H9 (cell line): ENCODE measurements around the gene TGM5. TPM values are rescaled to one million over a fixed set of nuclear protein-coding genes. Genes with fewer than 3 reads are reported as not detected.

Experiments
- DNase-seq: peaks from one replicate; pipeline ENCODE4 v3.0.0-alpha.2; 2017
- H2AFZ ChIP-seq: one replicate; pipeline ENCODE4 v1.6.1; 2013; ENCODE audit warnings: mild to moderate bottlenecking, low read length, control low read depth, moderate library complexity
- H2AK5ac ChIP-seq: 2 replicates; pipeline ENCODE4 v1.6.1; 2013; ENCODE audit warnings: low read length, control low read depth, mixed read lengths; ENCODE audit not compliant: insufficient read length
- H2BK120ac ChIP-seq: one replicate; pipeline ENCODE4 v1.6.1; 2013; ENCODE audit warnings: low read depth, mild to moderate bottlenecking, low read length, control low read depth, inconsistent platforms; ENCODE audit not compliant: poor library complexity, severe bottlenecking
- H2BK12ac ChIP-seq: 2 replicates; pipeline ENCODE4 v1.6.1; 2013; ENCODE audit warnings: low read length, control low read depth, mixed read lengths, low read depth; ENCODE audit not compliant: insufficient read length
- H2BK15ac ChIP-seq: 2 replicates; pipeline ENCODE4 v1.6.1; 2013; ENCODE audit warnings: low read depth, low read length, control low read depth
- H2BK20ac ChIP-seq: one replicate; pipeline ENCODE4 v1.6.1; 2013; ENCODE audit warnings: low read depth, mild to moderate bottlenecking, low read length, control low read depth, inconsistent platforms; ENCODE audit not compliant: poor library complexity, severe bottlenecking
- H2BK5ac ChIP-seq: 2 replicates; pipeline ENCODE4 v1.6.1; 2013; ENCODE audit warnings: low read length, control low read depth, mixed read lengths; ENCODE audit not compliant: insufficient read length
- H3K14ac ChIP-seq: 2 replicates; pipeline ENCODE4 v1.6.1; 2013; ENCODE audit warnings: low read length, control low read depth; ENCODE audit not compliant: insufficient read depth
- H3K18ac ChIP-seq: 2 replicates; pipeline ENCODE4 v1.6.1; 2013; ENCODE audit warnings: low read depth, mild to moderate bottlenecking, mixed read lengths, low read length, control low read depth; ENCODE audit not compliant: insufficient read length
- H3K23ac ChIP-seq: 2 replicates; pipeline ENCODE4 v1.6.1; 2013; ENCODE audit warnings: low read length, control low read depth, mixed read lengths, low read depth; ENCODE audit not compliant: insufficient read length
- H3K23me2 ChIP-seq: 2 replicates; pipeline ENCODE4 v1.6.1; 2013; ENCODE audit warnings: low read depth, mild to moderate bottlenecking, mixed read lengths, low read length, control low read depth; ENCODE audit not compliant: insufficient read length, poor library complexity, severe bottlenecking
- H3K27ac ChIP-seq: 2 replicates; pipeline ENCODE4 v1.5.1; 2013; ENCODE audit warnings: low read length, control low read depth, mixed read lengths, low read depth; ENCODE audit not compliant: insufficient read length
- H3K27me3 ChIP-seq: 2 replicates; pipeline ENCODE4 v1.6.1; 2013; ENCODE audit warnings: low read length, control low read depth, inconsistent platforms; ENCODE audit not compliant: insufficient read depth
- H3K4ac ChIP-seq: 2 replicates; pipeline ENCODE4 v1.6.1; 2013; ENCODE audit warnings: low read depth, mild to moderate bottlenecking, control low read depth, inconsistent platforms, low read length, moderate library complexity
- H3K4me1 ChIP-seq: 2 replicates; pipeline ENCODE4 v1.6.1; 2013; ENCODE audit warnings: low read length, control low read depth, inconsistent platforms; ENCODE audit not compliant: insufficient read depth
- H3K4me2 ChIP-seq: 2 replicates; pipeline ENCODE4 v1.6.1; 2013; ENCODE audit warnings: low read length, control low read depth, mixed read lengths; ENCODE audit not compliant: insufficient read length, insufficient read depth
- H3K56ac ChIP-seq: 2 replicates; pipeline ENCODE4 v1.6.1; 2013; ENCODE audit warnings: low read depth, mild to moderate bottlenecking, mixed read lengths, low read length, control low read depth; ENCODE audit not compliant: insufficient read length
- H3K79me1 ChIP-seq: 2 replicates; pipeline ENCODE4 v1.6.1; 2013; ENCODE audit warnings: low read depth, mild to moderate bottlenecking, moderate library complexity, low read length, control low read depth, inconsistent platforms; ENCODE audit not compliant: insufficient read depth, poor library complexity, severe bottlenecking
- H3K79me2 ChIP-seq: 2 replicates; pipeline ENCODE4 v1.6.1; 2013; ENCODE audit warnings: low read length, control low read depth, inconsistent platforms; ENCODE audit not compliant: insufficient read depth
- H3K9ac ChIP-seq: 2 replicates; pipeline ENCODE4 v1.6.1; 2013; ENCODE audit warnings: low read length, control low read depth, mixed read lengths; ENCODE audit not compliant: insufficient read length; ENCODE audit errors: extremely low read depth
- H3K9me3 ChIP-seq: one replicate; pipeline ENCODE4 v1.6.1; 2013; ENCODE audit warnings: low read depth, low read length, inconsistent platforms; ENCODE audit not compliant: control insufficient read depth
- H3T11ph ChIP-seq: one replicate; pipeline ENCODE4 v1.6.1; 2013; ENCODE audit warnings: mild to moderate bottlenecking, low read length, control low read depth, inconsistent platforms
- H4K20me1 ChIP-seq: one replicate; pipeline ENCODE4 v1.6.1; 2013; ENCODE audit not compliant: control insufficient read depth, insufficient read length, insufficient read depth
- H4K5ac ChIP-seq: 2 replicates; pipeline ENCODE4 v1.6.1; 2013; ENCODE audit warnings: low read depth, mild to moderate bottlenecking, mixed read lengths, low read length, control low read depth; ENCODE audit not compliant: insufficient read length
- H4K8ac ChIP-seq: replicated peaks from 2 replicates; pipeline ENCODE4 v1.6.1; 2013; ENCODE audit warnings: low read length, control low read depth, mixed read lengths, low read depth; ENCODE audit not compliant: insufficient read length
- H4K91ac ChIP-seq: 2 replicates; pipeline ENCODE4 v1.6.1; 2013; ENCODE audit warnings: low read depth, mild to moderate bottlenecking, moderate library complexity, mixed read lengths, low read length, control low read depth; ENCODE audit not compliant: insufficient read length
- H3K27ac Mint-ChIP-seq, 3 experiments: 2 replicates in 2 of 3; 3 replicates in 1 of 3; pipeline ENCODE4 v1.8.0; 2020 to 2021; ENCODE audit warnings: mixed read lengths in 3 of 3, mild to moderate bottlenecking in 1 of 3, moderate library complexity in 1 of 3
- H3K27me3 Mint-ChIP-seq: 2 replicates; pipeline ENCODE4 v1.8.0; 2021; ENCODE audit warnings: low read depth, mild to moderate bottlenecking, moderate library complexity, mixed read lengths
- H3K36me3 Mint-ChIP-seq, 3 experiments: 2 replicates in 2 of 3; 3 replicates in 1 of 3; pipeline ENCODE4 v1.8.0; 2020 to 2021; ENCODE audit warnings: low read depth in 3 of 3, mixed read lengths in 3 of 3; ENCODE audit not compliant: insufficient read depth in 1 of 3
- H3K4me1 Mint-ChIP-seq, 2 experiments: 2 replicates each; pipeline ENCODE4 v1.8.0; 2020; ENCODE audit warnings: mixed read lengths in 2 of 2
- H3K4me3 Mint-ChIP-seq, 2 experiments: 2 replicates in 1 of 2; 3 replicates in 1 of 2; pipeline ENCODE4 v1.8.0; 2020 to 2021; ENCODE audit warnings: mild to moderate bottlenecking in 2 of 2, mixed read lengths in 2 of 2, moderate library complexity in 1 of 2
- H3K9me3 Mint-ChIP-seq, 2 experiments: 2 replicates in 1 of 2; 3 replicates in 1 of 2; pipeline ENCODE4 v1.8.0; 2020; ENCODE audit warnings: mild to moderate bottlenecking in 2 of 2, mixed read lengths in 2 of 2, moderate library complexity in 1 of 2
- WGBS: extraction: QIAGEN DNeasy Blood & Tissue Kit; methylation state at CpG from one replicate; pipeline ENCODE4 v1.1.7; 2013; ENCODE audit warnings: missing lambda C conversion rate, low lambda C conversion rate, mixed read lengths; ENCODE audit not compliant: insufficient read length; ENCODE audit errors: extremely low coverage; 5-methylcytosine and 5-hydroxymethylcytosine counted together
- total RNA-seq: library from RNA; stranded (reverse); gene quantifications from 2 replicates; pipeline ENCODE4 v1.2.1, GENCODE V29; 2021
- TF ChIP-seq, protein P1 (sequence below): fragments of 200-600 bp; sonication (generic); conservative IDR thresholded peaks from 3 replicates; pipeline ENCODE4 v1.8.0; 2021; ENCODE audit warnings: antibody characterized with exemption, mild to moderate bottlenecking

TGM5 gene
- total RNA-seq, 1 experiment from 2014 or later = not detected

DNA sequence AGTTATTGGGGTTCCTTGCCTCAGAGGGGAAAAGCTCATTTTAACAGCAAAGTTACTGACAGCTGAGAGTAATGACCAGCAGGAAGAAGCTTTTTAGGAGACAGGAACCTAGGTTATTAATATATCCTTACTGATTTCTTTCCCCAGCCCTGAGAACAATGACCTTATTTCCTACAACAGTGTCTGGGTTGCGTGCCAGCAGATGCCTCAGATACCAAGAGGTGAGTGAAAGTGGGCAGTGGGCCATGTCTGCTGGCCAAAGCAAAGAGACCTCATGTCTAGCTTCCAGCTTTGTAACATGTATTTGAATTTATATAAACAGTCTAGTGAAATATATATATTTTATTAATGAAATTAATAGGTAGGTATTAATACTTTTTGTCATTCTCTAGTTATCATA lies 76.5 kb downstream of the TGM5 start:
- no peaks in the 10 kb centered on the region for H3K79me1 ChIP-seq
- H3K27ac Mint-ChIP-seq = no peak overlapping the region
- H4K91ac ChIP-seq = no peak overlapping the region

More for the DNA sequence above, 76.5 kb downstream of the TGM5 start:
- Mint-ChIP-seq H3K4me1 (peaks cover 2 to 6% of the 10 kb centered on the region in 2 experiments; a peak in 3 of 4 replicates), H3K36me3 (peaks cover 0 to 48% (median 25%) of the 10 kb centered on the region in 3 experiments; a peak in 5 of 7 replicates), H3K4me3 (no peak overlapping the region), H3K9me3 (no peaks in the 10 kb centered on the region), H3K27me3 (no peaks in the 10 kb centered on the region)
- no CpG with 5 or more reads among the region's 1 CpG for WGBS
- Histone ChIP-seq H2BK12ac (no peak overlapping the region), H3K23me2 (peaks cover 5% of the 10 kb centered on the region), H3K18ac (no peak overlapping the region), H3K27ac (no peak overlapping the region), H4K8ac (no peak overlapping the region), H2BK5ac (no peak overlapping the region), H3K27me3 (no peaks in the 10 kb centered on the region), H3K79me2 (no peaks in the 10 kb centered on the region), H3K4ac (no peak overlapping the region), H4K5ac (no peak overlapping the region), H3K14ac (no peak overlapping the region), H4K20me1 (no peaks in the 10 kb centered on the region), H3K4me2 (no peak overlapping the region), H2AFZ (no peak overlapping the region), H2BK120ac (no peak overlapping the region), H2AK5ac (no peak overlapping the region), H3K4me1 (no peaks in the 10 kb centered on the region), H2BK20ac (no peak overlapping the region), H3T11ph (no peak overlapping the region), H3K23ac (no peak overlapping the region), H3K56ac (no peak overlapping the region), H3K9ac (no peak overlapping the region), H2BK15ac (no peak overlapping the region), H3K9me3 (no peaks in the 10 kb centered on the region)
- DNase-seq = no peak
- TF ChIP-seq, protein P1, sequence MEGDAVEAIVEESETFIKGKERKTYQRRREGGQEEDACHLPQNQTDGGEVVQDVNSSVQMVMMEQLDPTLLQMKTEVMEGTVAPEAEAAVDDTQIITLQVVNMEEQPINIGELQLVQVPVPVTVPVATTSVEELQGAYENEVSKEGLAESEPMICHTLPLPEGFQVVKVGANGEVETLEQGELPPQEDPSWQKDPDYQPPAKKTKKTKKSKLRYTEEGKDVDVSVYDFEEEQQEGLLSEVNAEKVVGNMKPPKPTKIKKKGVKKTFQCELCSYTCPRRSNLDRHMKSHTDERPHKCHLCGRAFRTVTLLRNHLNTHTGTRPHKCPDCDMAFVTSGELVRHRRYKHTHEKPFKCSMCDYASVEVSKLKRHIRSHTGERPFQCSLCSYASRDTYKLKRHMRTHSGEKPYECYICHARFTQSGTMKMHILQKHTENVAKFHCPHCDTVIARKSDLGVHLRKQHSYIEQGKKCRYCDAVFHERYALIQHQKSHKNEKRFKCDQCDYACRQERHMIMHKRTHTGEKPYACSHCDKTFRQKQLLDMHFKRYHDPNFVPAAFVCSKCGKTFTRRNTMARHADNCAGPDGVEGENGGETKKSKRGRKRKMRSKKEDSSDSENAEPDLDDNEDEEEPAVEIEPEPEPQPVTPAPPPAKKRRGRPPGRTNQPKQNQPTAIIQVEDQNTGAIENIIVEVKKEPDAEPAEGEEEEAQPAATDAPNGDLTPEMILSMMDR = no peak
